Measurements from ENCODE around the gene MMP13.
"Not testable (repeated sequence)": the region's sequence is repeated elsewhere in the genome, so short reads cannot be mapped to it uniquely, and the experiment has no call there.

Gene MMP13

DNA sequence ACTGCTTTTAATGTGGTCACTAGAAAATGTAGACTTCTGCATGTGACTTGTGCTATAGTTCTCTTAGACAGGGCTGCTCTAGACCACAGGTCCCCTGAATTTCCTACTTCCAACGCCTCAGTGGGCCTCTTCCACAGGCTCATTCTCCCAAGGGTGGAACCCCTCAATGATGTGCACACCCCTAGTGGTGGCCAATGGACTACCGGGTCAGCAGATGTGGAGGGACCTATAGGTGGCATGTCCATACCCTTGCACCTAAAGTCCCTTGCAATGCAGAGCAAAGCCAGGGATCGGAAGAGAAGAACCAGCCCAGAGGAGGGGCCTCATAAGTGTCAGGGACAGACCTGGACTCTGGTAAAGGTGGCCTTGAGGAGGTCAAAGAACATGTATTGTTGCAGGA lies 20.0 kb downstream of the MMP13 start:
- DNase-seq: no peak

DNA sequence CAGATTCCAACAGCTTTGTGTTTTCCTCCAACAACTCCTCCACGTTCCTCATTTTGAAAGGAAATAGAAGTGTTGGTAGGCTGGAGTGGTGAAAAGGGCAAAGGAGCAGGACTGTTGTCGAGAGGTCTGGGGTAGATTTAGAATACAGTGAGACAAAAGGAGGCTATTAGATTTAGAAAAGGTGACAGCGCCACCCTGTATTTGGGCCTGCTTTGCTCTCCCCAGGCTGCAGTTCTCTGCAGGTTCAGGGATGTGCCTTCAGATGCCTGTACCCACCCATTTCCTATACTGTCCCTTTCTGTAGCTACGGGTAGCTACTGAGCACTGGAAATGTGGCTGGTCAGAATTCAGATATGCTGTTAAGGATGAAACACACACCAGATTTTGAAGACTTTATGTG lies 20.8 kb downstream of the MMP13 start:
- no peak for DNase-seq

DNA sequence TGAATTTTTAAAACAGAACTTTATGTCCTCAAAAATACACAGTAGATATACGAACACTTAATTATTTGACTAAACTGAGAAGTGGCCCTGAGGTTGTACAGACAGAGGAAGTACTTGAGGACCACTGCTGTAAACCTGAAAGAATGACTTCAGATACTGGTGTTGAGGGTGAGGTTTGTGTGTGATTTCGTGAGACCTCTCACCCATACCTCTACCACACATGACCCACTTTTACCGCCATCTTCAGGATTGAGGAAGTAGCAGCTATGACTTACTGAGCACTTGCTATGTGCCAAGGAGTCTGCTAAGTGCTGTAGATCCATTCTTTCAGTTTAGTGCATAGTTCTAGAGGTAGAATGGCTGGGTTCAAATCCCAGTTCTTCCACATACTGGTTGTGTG lies 21.9 kb downstream of the MMP13 start:
- no peak for DNase-seq

DNA sequence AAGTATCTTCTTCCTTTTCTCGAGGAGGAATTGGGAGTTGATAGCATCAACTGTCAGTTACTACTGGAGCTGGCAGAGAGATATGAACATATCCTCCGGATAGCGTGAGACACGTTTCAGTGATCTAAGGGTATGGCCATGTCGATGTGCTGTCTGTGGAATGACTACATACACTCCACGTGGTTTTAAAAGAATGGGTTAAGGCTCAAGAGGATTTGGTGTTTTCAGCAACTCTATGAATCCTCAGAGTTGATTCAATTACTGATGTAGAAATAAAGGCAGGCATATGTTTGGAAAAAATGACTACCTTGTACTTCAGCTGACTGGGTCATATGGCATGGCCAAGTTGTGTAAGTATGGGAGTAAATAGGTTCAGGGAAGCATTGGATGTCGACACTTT lies 22.9 kb downstream of the MMP13 start:
- DNase-seq: no peak

DNA sequence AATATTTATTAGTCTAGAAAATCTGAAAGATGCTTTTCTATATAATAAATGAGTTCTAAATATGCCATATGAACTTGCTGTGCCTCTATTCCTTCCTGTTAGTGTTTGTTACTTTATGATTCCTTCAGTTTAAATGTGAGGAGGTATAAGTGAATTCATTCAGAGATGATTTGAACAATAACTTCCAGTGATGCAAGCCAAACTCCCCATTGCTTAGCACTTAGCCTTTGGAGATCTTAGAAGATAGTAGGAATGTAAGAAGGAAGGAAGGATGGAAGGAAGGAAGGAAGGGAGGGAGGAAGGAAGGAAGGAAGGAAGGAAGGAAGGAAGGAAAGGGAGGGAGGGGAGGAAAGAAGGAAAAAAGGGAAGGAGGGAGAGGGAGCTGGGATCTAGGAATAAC lies 25.1 kb downstream of the MMP13 start:
- no peak for DNase-seq

GRCh38 chr11:102929972-102930371 lies 25.6 kb downstream of the MMP13 start:
- DNase-seq: no peak

- no peak for DNase-seq
Observed at GRCh38 chr11:102929166-102929565, 26.4 kb downstream of the MMP13 start.

GRCh38 chr11:102928247-102928646 lies 27.3 kb downstream of the MMP13 start:
- DNase-seq: no peak

GRCh38 chr11:102927624-102927990 lies 27.9 kb downstream of the MMP13 start:
- no peak for DNase-seq

DNA sequence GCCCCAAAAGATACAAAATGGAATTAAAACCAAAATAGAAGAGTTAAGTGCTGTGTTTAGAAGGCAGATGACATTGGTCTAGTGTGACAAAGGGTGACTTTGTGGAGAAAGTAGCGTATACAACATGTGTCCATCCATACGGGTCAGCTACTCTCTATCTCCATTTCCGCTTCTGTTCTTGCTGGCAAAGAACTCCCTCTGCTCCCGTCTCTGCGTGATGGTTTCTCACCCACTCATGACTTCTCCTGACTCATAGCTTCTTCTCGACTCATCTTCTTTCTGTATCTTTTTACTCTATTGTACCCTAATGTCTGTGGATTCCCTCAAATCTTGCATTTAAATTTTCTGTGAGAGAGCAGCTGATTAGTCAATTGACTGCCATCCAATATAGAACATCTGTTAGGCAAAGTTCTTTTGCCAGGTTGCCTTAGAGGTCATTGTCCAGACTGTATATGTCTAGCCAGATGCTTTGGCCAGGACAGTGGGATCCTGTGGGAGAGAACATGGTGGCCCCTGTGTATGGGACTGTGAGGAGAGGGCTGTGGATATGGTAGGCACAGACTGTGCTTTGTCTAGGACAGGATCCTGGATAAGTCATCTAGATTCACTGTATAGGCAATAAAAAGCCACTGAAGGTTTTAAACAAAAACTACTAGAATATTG lies 28.4 kb downstream of the MMP13 start:
- DNase-seq: no peak

- DNase-seq: no peak
Observed at GRCh38 chr11:102926517-102926916, 29.0 kb downstream of the MMP13 start.

GRCh38 chr11:102925988-102926387 lies 29.5 kb downstream of the MMP13 start:
- DNase-seq: no peak

GRCh38 chr11:102924851-102925380 lies 30.6 kb downstream of the MMP13 start:
- no peak for DNase-seq

GRCh38 chr11:102921587-102922220 lies 33.8 kb downstream of the MMP13 start:
- DNase-seq: no peak

- no peak for DNase-seq
Observed at GRCh38 chr11:102920118-102920684, 35.3 kb downstream of the MMP13 start.

GRCh38 chr11:102915044-102915375 lies 40.5 kb downstream of the MMP13 start:
- DNase-seq: no peak

GRCh38 chr11:102914238-102915043 lies 41.1 kb downstream of the MMP13 start:
- DNase-seq: no peak

- DNase-seq: no peak
Observed at GRCh38 chr11:102912482-102912830, 43.1 kb downstream of the MMP13 start.

DNA sequence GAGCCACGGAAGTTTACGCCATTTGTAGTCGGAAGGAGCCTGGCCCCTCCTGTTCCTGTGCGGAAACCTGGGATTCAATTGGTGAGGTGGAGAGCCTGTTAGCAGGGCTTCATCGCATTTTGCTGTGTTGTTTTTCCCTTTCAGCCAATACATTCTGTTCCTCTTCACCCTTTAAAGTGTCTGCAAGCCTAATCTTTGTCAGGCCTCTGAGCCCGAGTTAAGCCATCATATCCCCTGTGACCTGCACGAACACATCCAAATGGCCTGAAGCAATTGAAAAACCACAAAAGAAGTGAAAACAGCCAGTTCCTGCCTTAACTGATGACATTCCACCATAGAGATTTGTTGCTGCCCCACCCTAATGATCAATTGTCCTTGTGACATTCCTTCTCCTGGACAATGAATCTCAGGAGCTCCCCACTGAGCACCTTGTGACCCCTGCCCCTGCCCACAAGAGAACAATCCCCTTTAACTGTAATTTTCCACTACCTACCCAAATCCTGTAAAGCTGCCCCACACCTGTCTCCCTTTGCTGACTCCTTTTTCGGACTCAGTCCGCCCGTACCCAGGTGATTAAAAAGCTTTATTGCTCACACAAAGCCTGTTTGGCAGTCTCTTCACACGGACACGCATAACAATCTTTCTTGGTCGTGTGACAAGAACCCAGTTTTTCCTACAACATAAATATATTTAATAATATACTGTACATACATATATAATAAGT lies 43.6 kb downstream of the MMP13 start:
- DNase-seq: no peak

DNA sequence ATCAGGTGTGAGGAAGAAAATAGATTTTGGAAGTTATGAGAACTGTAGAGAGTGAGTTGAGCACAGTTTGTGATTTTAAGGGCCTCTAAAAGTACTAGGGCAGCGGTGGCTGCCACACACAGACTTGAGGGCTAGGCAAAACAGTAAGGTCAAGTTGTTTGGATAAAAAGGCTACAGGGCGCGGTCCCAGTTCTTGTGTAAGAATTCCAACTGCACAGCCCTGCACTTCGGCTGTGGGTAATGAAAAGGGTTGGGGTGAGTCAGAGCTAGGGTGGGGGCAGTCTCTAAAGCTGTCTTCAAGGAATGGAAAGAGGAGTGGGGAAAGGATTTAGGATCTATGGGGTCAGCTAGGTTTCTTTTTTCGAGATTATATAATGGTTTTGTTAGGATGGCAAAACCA lies 49.7 kb downstream of the MMP13 start:
- not testable (repeated sequence) for DNase-seq

DNA sequence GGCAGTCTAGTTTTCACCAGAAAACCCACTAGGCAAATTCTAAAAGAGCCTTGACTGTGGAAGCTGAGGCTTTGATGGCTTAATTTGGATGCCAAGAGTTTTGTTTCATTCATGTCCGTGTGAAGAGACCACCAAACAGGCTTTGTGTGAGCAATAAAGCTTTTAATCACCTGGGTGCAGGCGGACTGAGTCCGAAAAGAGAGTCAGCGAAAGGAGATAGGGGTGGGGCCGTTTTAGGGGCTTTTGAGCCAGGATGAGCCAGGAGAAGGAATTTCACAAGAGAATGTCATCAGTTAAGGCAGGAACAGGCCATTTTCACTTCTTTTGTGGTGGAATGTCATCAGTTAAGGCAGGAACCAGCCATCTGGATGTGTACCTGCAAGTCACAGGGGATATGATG lies 51.6 kb downstream of the MMP13 start:
- not testable (repeated sequence) for DNase-seq

DNA sequence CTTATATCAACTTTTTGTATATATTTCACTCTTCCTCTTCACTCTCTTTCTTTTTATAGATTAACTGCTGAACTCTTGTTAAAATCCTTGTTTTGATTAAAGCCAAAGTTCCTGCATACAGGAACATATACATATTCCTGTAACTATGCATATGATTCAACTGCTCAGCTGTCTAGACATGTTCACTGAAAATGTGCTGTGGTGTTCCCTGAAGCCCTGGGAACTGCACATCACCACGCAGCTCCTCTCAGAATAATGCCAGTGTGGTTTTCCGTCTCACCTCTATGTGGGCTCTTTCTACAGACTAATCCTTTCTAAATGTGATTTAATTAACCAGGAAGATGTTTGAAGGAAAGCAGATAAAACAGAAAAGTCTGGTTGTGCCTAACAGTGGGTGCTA lies 55.2 kb downstream of the MMP13 start:
- DNase-seq: no peak

Data from activated gamma-delta T cell (primary cell).